ENCODE results near the gene MRPL22. TPM values are rescaled to one million over a fixed set of nuclear protein-coding genes. Genes with fewer than 3 reads are reported as not detected.

Gene MRPL22
- total and polyA plus RNA-seq, 2 of the 13 experiments (the other 11 are each of a cell fraction or from before 2014, with no cell fraction given), result 66.8 to 84.8 TPM

GRCh38 chr5:154937718-154938466, 3.0 kb upstream of the MRPL22 start, which contains the start of gene GEMIN5 (continued):
- TF ChIP-seq HBP1 (CRISPR knock-in tag; IDR thresholded peaks at IDR 0.05; ENCODE audit: low read depth) (no peak; the same call in 1 of the 2 replicates), CHD4 (IDR thresholded peaks at IDR 0.05; ENCODE audit: borderline replicate concordance, low read length) (no peak), ZNF552 (CRISPR knock-in tag; IDR thresholded peaks at IDR 0.05; ENCODE audit: borderline replicate concordance) (peak; percentile 65; the same call in 1 of the 2 replicates), NCOA1 (CRISPR knock-in tag; IDR thresholded peaks at IDR 0.05) (peak; percentile 73; the same call in 1 of the 2 replicates), STAT6 (CRISPR knock-in tag; IDR thresholded peaks at IDR 0.05; ENCODE audit: borderline replicate concordance) (no peak), NFATC3 (CRISPR knock-in tag; IDR thresholded peaks at IDR 0.05) (peak; percentile 19; the same call in 1 of the 2 replicates), ZHX1 (CRISPR knock-in tag; IDR thresholded peaks at IDR 0.05; ENCODE audit: low read depth) (no peak), ZNF768 (CRISPR knock-in tag; IDR thresholded peaks at IDR 0.05) (peak; percentile 32; the same call in 1 of the 2 replicates), MTERF4 (CRISPR knock-in tag; IDR thresholded peaks at IDR 0.05) (0 out of 2 replicates have a peak, but pooled peaks have one; percentile 57), ZNF513 (CRISPR knock-in tag; conservative IDR thresholded peaks at IDR 0.05) (no peak), HHEX (CRISPR knock-in tag; IDR thresholded peaks at IDR 0.05) (no peak), FOXA1 (IDR thresholded peaks at IDR 0.05) (no peak), FOXA1 (CRISPR knock-in tag; IDR thresholded peaks at IDR 0.05) (peak; percentile 35; the same call in 1 of the 2 replicates), NRL (CRISPR knock-in tag; IDR thresholded peaks at IDR 0.05; ENCODE audit: borderline replicate concordance) (peak; percentile 89; the same call in 1 of the 2 replicates), NFE2L1 (CRISPR knock-in tag; IDR thresholded peaks at IDR 0.05; ENCODE audit: borderline replicate concordance) (no peak; the same call in 1 of the 2 replicates), ZNF670 (CRISPR knock-in tag; IDR thresholded peaks at IDR 0.05; ENCODE audit: borderline replicate concordance) (peak; percentile 90), JUNB (CRISPR knock-in tag; IDR thresholded peaks at IDR 0.05; ENCODE audit: borderline replicate concordance) (no peak), ZBTB21 (CRISPR knock-in tag; IDR thresholded peaks at IDR 0.05) (no peak)
